SJCRH30 (cell line): ENCODE results near the gene IQGAP2. TPM values are rescaled to one million over a fixed set of nuclear protein-coding genes. Genes with fewer than 3 reads are reported as not detected.

ENCODE experiments used
- DNase-seq, 2 experiments: peaks; one replicate each; pipeline ENCODE4 v3.0.0-alpha.2; 2015 to 2020
- H3K27ac ChIP-seq: fragments of 250-450 bp; sonication (Bioruptor Pico); 2 replicates; pipeline ENCODE4 v1.5.1; 2020; ENCODE audit warnings: mild to moderate bottlenecking, moderate library complexity
- H3K27me3 ChIP-seq: fragments of 250-450 bp; sonication (Bioruptor Pico); 2 replicates; pipeline ENCODE4 v1.5.1; 2020; ENCODE audit warnings: mild to moderate bottlenecking, moderate library complexity
- H3K36me3 ChIP-seq: fragments of 250-450 bp; sonication (Bioruptor Pico); 2 replicates; pipeline ENCODE4 v1.5.1; 2020; ENCODE audit warnings: mild to moderate bottlenecking, moderate library complexity
- H3K4me1 ChIP-seq: fragments of 250-450 bp; sonication (Bioruptor Pico); 2 replicates; pipeline ENCODE4 v1.5.1; 2020; ENCODE audit warnings: mild to moderate bottlenecking, moderate library complexity
- H3K4me3 ChIP-seq: fragments of 250-450 bp; sonication (Bioruptor Pico); 2 replicates; pipeline ENCODE4 v1.5.1; 2020; ENCODE audit warnings: mild to moderate bottlenecking, moderate library complexity
- H3K9me3 ChIP-seq: fragments of 250-450 bp; sonication (Bioruptor Pico); replicated peaks from 2 replicates; pipeline ENCODE4 v1.5.1; 2020; ENCODE audit warnings: mild to moderate bottlenecking, moderate library complexity
- total RNA-seq: library from RNA; depleted of rRNA; stranded (reverse); fragments of >200 nt; shearing (Covaris generic); gene quantifications from 2 replicates; pipeline ENCODE4 v1.2.3, GENCODE V29; 2014

The IQGAP2 gene
- total RNA-seq, 1 experiment from 2014 or later, result 11.4 TPM

- Histone ChIP-seq H3K27me3 (0 out of 2 replicates have a peak, but pooled peaks cover 3% of the 10 kb centered on the region), H3K4me1 (no peaks in the 10 kb centered on the region), H3K36me3 (no peaks in the 10 kb centered on the region), H3K27ac (no peak overlapping the region), H3K9me3 (no peaks in the 10 kb centered on the region), H3K4me3 (no peak overlapping the region)
- DNase-seq, result no peak
These were observed 40.1 kb downstream of the IQGAP2 start for GRCh38 chr5:76443066-76443800.

GRCh38 chr5:76445063-76445462, 42.0 kb downstream of the IQGAP2 start:
- Histone ChIP-seq H3K27me3 (peaks cover 3% of the 10 kb centered on the region; the same call in 1 of the 2 replicates), H3K36me3 (no peaks in the 10 kb centered on the region), H3K9me3 (no peaks in the 10 kb centered on the region), H3K4me3 (no peak overlapping the region), H3K27ac (no peak overlapping the region), H3K4me1 (no peaks in the 10 kb centered on the region)
- no peak for DNase-seq

DNA sequence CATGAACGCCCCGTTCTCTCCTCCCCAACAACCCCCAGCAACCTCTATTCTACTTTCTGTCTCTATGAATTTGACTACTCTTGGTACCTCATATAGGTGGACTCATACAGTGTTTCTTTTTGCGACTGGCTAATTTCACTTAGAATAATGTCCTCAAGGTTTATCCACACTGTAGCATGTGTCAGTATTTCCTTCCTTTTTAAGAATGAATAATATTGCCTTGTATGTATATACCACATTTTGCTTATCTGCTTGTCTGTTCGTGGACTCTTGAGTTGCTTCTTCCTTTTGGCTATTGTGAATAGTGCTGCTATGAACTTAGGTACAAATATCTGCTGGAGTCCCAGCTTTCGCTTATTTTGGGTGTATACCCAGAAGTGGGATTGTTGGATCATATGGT, 42.7 kb downstream of the IQGAP2 start:
- no peaks in the 10 kb centered on the region for H3K9me3 ChIP-seq
- H3K4me1 ChIP-seq, result no peaks in the 10 kb centered on the region
- no peak overlapping the region for H3K27ac ChIP-seq
- H3K36me3 ChIP-seq, result no peaks in the 10 kb centered on the region
- no peak for DNase-seq
- H3K4me3 ChIP-seq, result no peak overlapping the region
- peaks cover 3% of the 10 kb centered on the region; the same call in 1 of the 2 replicates for H3K27me3 ChIP-seq

DNA sequence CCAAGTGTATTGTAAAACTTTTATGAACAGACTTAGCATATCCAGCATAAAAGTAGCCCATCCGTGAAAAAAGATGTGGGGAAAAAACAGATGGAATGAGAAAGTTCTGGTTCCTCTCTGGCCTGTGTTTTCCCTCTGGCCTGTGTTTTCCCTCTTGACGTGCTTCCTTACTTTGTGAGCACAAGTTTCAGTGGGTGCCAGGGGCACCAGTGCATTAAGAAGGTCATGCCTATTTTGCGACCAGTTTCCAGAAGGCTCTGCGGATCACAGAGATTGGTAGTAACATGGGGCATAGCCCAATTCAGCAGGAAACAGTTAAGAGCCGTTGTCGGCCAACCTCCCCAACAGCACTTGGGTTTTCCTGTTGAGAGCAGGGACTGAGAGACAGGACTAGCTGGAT, 43.7 kb downstream of the IQGAP2 start:
- no peaks in the 10 kb centered on the region for H3K9me3 ChIP-seq

GRCh38 chr5:76449606-76450005, 46.5 kb downstream of the IQGAP2 start:
- Histone ChIP-seq H3K4me1 (no peaks in the 10 kb centered on the region), H3K9me3 (no peaks in the 10 kb centered on the region), H3K27me3 (peaks cover 3% of the 10 kb centered on the region; the same call in 1 of the 2 replicates), H3K4me3 (no peak overlapping the region), H3K36me3 (no peaks in the 10 kb centered on the region), H3K27ac (no peak overlapping the region)
- no peak for DNase-seq

More for the DNA sequence above, 43.7 kb downstream of the IQGAP2 start:
- Histone ChIP-seq H3K4me1 (no peaks in the 10 kb centered on the region), H3K27me3 (peaks cover 3% of the 10 kb centered on the region; the same call in 1 of the 2 replicates), H3K27ac (no peak overlapping the region), H3K36me3 (no peaks in the 10 kb centered on the region), H3K4me3 (no peak overlapping the region)
- no peak for DNase-seq

DNA sequence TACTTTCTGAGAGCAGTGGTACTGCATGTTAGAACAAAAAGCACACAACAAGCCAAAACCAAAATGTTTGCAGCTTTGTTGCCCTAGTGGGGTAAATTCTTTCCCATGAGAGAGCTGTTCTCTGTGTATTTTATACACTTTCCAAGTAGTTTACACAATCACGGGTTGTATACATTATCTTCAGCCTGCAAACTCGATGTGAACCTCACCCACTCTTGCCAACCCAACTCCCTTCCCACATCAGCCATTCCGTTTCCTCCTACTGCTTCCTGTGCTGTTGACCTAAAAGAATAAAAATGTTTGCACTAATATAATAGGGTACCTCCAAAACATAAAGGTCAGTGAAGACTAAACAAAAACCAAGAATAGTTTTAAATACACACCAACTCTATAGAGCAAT, 47.0 kb downstream of the IQGAP2 start:
- H3K27me3 ChIP-seq, result peaks cover 3% of the 10 kb centered on the region; the same call in 1 of the 2 replicates
- no peaks in the 10 kb centered on the region for H3K36me3 ChIP-seq
- no peaks in the 10 kb centered on the region for H3K9me3 ChIP-seq
- no peaks in the 10 kb centered on the region for H3K4me1 ChIP-seq
- DNase-seq, result no peak
- no peak overlapping the region for H3K27ac ChIP-seq
- no peak overlapping the region for H3K4me3 ChIP-seq

DNA sequence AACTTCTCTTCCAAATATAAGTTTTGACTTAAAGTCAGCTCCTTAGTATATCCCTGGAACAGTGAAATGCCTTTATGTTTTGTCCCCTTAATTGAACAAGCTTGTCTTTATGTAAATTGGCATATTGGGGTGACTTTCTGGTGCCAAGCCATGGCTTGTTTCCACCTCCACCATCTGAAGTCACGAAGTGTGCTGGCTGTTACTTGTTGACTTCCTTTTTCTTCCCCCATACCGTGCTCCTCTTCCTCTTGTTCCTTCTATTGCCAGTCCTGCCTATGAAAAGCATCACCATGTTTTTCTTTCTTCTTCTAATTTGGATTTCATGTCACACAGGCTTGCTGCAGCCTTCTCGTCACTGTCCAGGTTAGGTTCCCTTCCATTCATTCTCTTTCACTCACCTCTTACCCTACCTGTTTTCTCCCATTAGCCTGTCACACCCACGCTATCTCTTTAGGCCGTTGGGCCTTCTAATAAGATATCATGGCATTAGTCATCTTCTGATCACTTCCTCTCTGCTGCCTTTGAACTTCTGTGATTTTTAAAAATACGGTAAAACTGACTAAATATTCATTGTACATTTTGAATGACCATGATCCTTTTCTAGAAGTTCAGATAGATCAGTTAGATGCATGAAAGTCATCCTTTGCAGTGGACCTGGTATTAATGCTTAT, 48.1 kb downstream of the IQGAP2 start:
- Histone ChIP-seq H3K36me3 (no peaks in the 10 kb centered on the region), H3K27me3 (no peaks in the 10 kb centered on the region; the same call in 1 of the 2 replicates), H3K9me3 (no peaks in the 10 kb centered on the region), H3K4me1 (no peaks in the 10 kb centered on the region), H3K4me3 (no peak overlapping the region), H3K27ac (no peak overlapping the region)
- DNase-seq, result no peak

DNA sequence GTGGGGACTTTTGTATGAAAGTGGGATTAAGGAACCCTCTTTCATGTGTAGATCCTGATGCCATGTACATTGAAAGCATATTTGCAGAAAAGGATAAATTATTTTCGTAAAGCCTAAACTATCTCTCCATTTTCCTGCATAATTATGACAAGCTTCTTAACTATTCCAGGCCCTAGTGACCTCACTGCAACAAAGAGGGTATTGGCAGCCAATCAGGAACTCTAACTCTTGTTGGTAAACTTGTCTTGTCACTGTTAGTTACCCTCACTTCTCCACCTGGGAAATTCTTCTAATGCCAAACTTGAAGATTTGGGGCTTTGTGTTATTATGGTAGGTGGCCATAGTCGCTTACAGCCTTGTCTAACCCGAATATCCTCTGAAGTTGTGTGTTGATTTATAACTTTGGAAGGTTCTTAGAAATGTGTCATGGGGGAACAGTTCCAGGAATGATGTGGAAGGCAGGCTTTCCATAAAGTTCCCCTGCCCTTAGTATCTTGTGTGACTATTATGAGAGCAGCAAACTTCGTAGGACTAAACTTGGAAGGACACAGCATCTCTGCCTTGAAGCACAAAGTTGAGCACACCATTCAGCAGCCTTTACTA, 52.5 kb downstream of the IQGAP2 start:
- Histone ChIP-seq H3K27me3 (0 out of 2 replicates have a peak, but pooled peaks cover 4% of the 10 kb centered on the region), H3K9me3 (no peaks in the 10 kb centered on the region), H3K4me1 (no peaks in the 10 kb centered on the region), H3K36me3 (no peaks in the 10 kb centered on the region), H3K4me3 (no peak overlapping the region), H3K27ac (no peak overlapping the region)
- DNase-seq, result no peak

DNA sequence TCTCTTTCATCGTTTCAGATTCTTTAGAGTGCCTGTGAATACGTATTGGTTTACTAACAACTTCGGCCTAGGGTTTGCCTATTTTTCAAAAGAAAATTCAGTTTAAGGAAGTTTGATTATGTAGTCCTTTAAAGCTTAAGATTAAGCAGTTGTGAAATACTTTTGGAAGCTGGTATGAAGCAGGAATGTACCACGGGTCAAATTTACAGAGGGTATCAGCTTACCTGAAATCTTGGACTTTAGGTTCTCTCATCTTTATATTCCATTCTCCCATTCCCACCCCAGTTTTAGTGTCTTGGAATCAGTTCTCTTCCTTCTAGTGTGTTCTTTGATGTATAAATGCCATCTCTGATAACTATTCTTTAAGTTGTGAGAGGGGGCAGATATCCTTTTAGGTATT, 53.2 kb downstream of the IQGAP2 start:
- Histone ChIP-seq H3K4me3 (no peak overlapping the region), H3K27ac (no peak overlapping the region), H3K4me1 (no peaks in the 10 kb centered on the region), H3K36me3 (no peaks in the 10 kb centered on the region), H3K9me3 (no peaks in the 10 kb centered on the region), H3K27me3 (0 out of 2 replicates have a peak, but pooled peaks cover 4% of the 10 kb centered on the region)
- no peak for DNase-seq

GRCh38 chr5:76457674-76458485, 54.8 kb downstream of the IQGAP2 start:
- H3K4me3 ChIP-seq, result no peak overlapping the region
- no peaks in the 10 kb centered on the region for H3K4me1 ChIP-seq
- no peaks in the 10 kb centered on the region for H3K9me3 ChIP-seq
- H3K27me3 ChIP-seq, result 0 out of 2 replicates have a peak, but pooled peaks cover 4% of the 10 kb centered on the region
- no peaks in the 10 kb centered on the region for H3K36me3 ChIP-seq
- no peak overlapping the region for H3K27ac ChIP-seq
- no peak for DNase-seq

- no peaks in the 10 kb centered on the region for H3K4me1 ChIP-seq
- H3K4me3 ChIP-seq, result no peak overlapping the region
- DNase-seq, result no peak
- H3K36me3 ChIP-seq, result no peaks in the 10 kb centered on the region
- H3K9me3 ChIP-seq, result no peaks in the 10 kb centered on the region
- H3K27me3 ChIP-seq, result 0 out of 2 replicates have a peak, but pooled peaks cover 4% of the 10 kb centered on the region
- no peak overlapping the region for H3K27ac ChIP-seq
These were observed 55.4 kb downstream of the IQGAP2 start for GRCh38 chr5:76458486-76458830.

DNA sequence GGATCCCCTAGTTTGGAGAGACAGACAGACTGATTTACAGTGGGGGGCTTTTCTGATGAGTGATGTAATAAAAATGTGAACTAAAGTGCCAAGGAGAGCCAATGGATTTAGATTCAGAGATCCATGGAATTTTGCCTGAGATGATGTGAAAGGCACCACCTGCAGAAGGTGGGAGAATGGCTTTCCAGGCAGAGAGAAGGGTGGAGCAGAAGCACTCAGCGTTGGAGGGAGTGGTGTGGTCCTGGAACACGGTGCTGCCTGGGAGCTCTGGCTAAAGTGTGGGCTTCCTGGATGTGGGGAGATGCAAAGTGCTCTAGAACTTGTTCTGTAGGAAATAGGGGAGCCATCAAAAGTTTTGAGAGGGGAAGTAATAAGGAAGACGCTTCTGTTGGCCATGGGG, 57.0 kb downstream of the IQGAP2 start:
- no peak overlapping the region for H3K4me3 ChIP-seq
- no peaks in the 10 kb centered on the region for H3K9me3 ChIP-seq
- H3K36me3 ChIP-seq, result no peaks in the 10 kb centered on the region
- DNase-seq, result no peak
- H3K4me1 ChIP-seq, result no peaks in the 10 kb centered on the region
- H3K27ac ChIP-seq, result no peak overlapping the region
- H3K27me3 ChIP-seq, result 0 out of 2 replicates have a peak, but pooled peaks cover 4% of the 10 kb centered on the region

DNA sequence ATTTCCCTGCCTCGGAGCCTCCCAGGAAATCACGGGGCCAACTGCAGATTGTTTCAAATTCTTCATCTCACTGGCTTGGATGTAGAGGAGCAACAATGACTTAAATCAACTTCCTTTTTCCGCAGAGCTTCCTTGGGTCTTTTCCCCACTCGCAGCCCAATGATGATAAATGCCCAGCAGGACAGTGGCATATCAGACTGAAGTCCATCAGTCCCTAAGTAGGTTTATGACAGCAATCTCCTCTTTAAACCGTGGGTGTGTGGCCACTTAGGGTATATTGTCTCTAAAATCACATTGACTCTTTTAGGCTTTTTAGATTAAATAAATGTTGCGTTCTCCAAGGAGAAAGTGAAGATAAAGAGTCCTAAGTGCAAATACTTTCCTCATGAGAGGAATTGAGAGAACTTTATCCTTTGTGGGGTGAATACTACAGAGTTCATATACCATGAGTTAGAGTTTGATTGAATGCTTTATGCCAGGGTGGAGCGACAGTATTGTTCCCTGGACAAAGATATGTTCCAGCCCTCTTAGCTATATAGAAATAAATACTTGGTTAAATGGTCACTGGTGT, 59.1 kb downstream of the IQGAP2 start:
- H3K36me3 ChIP-seq, result no peaks in the 10 kb centered on the region
- no peak overlapping the region for H3K27ac ChIP-seq
- no peaks in the 10 kb centered on the region for H3K4me1 ChIP-seq
- no peak overlapping the region for H3K4me3 ChIP-seq
- DNase-seq, result no peak
- H3K9me3 ChIP-seq, result no peaks in the 10 kb centered on the region
- H3K27me3 ChIP-seq, result 0 out of 2 replicates have a peak, but pooled peaks cover 4% of the 10 kb centered on the region

- Histone ChIP-seq H3K4me3 (no peak overlapping the region), H3K27ac (no peak overlapping the region), H3K9me3 (no peaks in the 10 kb centered on the region), H3K4me1 (no peaks in the 10 kb centered on the region), H3K36me3 (no peaks in the 10 kb centered on the region), H3K27me3 (no peaks in the 10 kb centered on the region)
- DNase-seq, result no peak
These were observed 64.1 kb downstream of the IQGAP2 start for GRCh38 chr5:76467216-76467615.
